ENCODE data around the gene SNPH.
"Not testable (repeated sequence)": the region's sequence is repeated elsewhere in the genome, so short reads cannot be mapped to it uniquely, and the experiment has no call there.

The SNPH gene

GRCh38 chr20:1266167-1266973 is at the start of gene SNPH:
TSS of gene SNPH (plus strand) at chr20:1266294. CDS start at chr20:1296240, 29,946 bp downstream.
- DNase-seq, result peak; percentile 72 to 74

- not testable (repeated sequence) for DNase-seq
Observed at GRCh38 chr20:1216527-1217427, 49.3 kb upstream of the SNPH start.

GRCh38 chr20:1222750-1223149 is 43.3 kb upstream of the SNPH start:
- DNase-seq, result not testable (repeated sequence)

- DNase-seq, result no peak
Observed at GRCh38 chr20:1224205-1224890, 41.7 kb upstream of the SNPH start.

GRCh38 chr20:1225263-1225782 is 40.8 kb upstream of the SNPH start:
- DNase-seq, result no peak

GRCh38 chr20:1225783-1226654 is 40.1 kb upstream of the SNPH start, which contains the start of gene RAD21L1:
TSS of gene RAD21L1 (plus strand) at chr20:1226044. CDS start at chr20:1228454, 2,410 bp downstream.
- DNase-seq, result peak; percentile 79 to 83

GRCh38 chr20:1229541-1229940 is 36.6 kb upstream of the SNPH start:
- no peak for DNase-seq

- DNase-seq, result no peak
Observed at GRCh38 chr20:1232286-1233111, 33.6 kb upstream of the SNPH start.

GRCh38 chr20:1240549-1240948 is 25.5 kb upstream of the SNPH start:
- no peak for DNase-seq

- DNase-seq, result no peak
Observed at GRCh38 chr20:1241456-1241855, 24.6 kb upstream of the SNPH start.

- no peak for DNase-seq
Observed at GRCh38 chr20:1242099-1242498, 24.0 kb upstream of the SNPH start.

- no peak for DNase-seq
Observed at GRCh38 chr20:1242530-1242929, 23.6 kb upstream of the SNPH start.

- DNase-seq, result no peak
Observed at GRCh38 chr20:1245578-1245977, 20.5 kb upstream of the SNPH start.

GRCh38 chr20:1247689-1248088 is 18.4 kb upstream of the SNPH start:
- no peak for DNase-seq

- DNase-seq, result not testable (repeated sequence)
Observed at GRCh38 chr20:1250282-1250681, 15.8 kb upstream of the SNPH start.

- no peak for DNase-seq
Observed at GRCh38 chr20:1252416-1252815, 13.7 kb upstream of the SNPH start.

GRCh38 chr20:1254254-1254653 is 11.8 kb upstream of the SNPH start:
- DNase-seq, result no peak

GRCh38 chr20:1255675-1256074 is 10.4 kb upstream of the SNPH start:
- DNase-seq, result no peak

GRCh38 chr20:1263853-1264252 is 2.2 kb upstream of the SNPH start:
- DNase-seq, result no peak

GRCh38 chr20:1264727-1265126 is 1.4 kb upstream of the SNPH start:
- no peak for DNase-seq
